Activated CD4-positive, CD25-positive, alpha-beta regulatory T cell treated with anti-CD3 and anti-CD28 coated beads, Interleukin-2, amount 50 U/mL, for 16 hours (primary cell): ENCODE data around the gene AKR1D1.
"Not testable (repeated sequence)": the region's sequence is repeated elsewhere in the genome, so short reads cannot be mapped to it uniquely, and the experiment has no call there.

Experiments used
- DNase-seq: peaks from one replicate; pipeline ENCODE4 v3.0.0-alpha.2; 2020; ENCODE audit warnings: low read depth, low spot score

The AKR1D1 gene

DNA sequence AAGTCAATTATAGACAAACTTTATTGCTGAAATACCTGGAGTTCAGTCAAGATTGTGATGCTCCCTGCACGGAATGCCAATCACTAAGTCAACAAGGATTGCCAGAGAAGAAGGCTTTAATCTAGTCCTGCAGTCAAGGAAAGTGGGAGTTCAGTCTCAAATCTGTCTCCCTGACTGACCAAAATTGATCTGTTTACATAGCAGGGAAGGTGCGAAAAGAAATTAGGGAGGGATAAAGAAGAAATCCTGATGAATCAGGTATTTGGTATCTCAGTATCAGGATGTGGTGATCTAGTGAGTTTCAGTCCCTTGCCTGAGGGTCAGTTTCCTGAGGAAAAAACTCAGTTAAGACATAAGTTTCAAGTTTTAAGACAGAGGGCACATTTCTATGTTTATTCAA is 2.1 kb upstream of the AKR1D1 start:
- no peak for DNase-seq

DNA sequence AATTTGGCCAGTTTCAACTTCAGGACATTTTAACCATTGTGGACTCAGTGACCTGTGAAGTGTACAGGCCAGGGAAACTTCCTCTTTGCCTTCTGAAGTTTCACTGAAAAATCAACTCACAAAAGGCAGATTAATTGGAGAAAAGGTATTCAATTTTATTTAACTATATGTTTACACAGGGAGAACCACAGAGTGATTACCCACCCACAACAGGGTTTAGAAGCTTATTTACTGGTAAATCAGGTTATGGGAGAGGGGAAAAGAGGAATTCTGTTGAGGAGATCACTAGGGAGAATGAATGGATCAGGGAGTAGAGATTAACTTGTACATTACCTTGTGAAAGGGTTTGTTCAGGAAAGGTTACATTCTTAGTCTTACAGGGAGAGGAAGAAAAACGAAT is 1.7 kb upstream of the AKR1D1 start:
- no peak for DNase-seq

DNA sequence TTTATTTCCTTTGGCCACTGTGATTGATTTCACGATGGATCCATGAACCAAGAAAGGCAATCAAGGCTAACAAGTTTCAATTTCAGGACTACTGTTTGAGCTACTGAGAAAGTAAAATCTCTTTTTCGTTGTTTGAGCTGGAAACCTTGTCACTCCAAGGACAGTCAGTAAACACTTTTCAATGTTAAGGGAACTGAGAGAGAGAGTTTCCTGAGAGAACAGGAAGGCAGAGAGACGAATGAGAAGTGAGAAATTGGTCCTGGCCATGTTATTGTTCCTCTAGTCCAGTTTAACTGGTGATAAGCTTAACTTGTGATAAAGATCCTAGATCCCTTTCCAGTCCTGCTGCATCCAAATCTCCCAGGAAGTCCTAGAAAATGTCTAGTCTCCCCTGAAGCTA is 909 bp upstream of the AKR1D1 start:
- DNase-seq: no peak

DNA sequence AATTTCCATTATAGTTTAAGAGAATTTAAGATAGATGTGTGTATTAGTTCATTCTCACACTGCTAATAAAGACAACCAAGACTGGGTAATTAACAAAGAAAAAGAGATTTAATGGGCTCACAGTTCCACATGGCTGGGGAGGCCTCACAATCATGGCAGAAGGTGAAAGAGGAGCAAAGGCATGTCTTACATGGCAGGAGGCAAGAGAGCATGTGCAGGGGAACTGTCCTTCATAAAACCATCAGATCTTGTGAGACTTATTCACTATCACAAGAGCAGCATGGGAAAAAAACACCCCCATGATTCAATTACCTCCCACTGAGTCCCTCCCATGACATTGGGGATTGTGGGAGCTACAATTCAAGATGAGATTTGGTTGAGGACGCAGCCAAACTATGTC is 473 bp upstream of the AKR1D1 start:
- not testable (repeated sequence) for DNase-seq

DNA sequence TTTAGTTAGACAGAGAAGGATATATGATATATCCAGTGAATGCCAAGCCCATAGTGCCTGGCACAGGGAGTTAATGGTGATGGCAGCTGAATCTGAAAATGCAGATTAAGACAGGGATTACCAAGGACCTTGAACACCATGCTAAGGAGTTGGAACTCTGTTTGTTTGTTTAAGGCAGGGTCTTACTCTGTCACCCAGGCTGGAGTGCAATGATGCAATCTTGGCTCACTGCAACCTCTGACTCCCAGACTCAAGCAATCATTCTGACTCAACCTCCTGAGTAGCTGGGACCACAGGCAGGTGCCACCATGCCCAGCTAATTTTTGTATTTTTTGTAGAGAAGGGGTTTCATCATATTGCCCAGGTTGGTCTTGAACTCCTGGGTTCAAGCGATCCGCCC is 1.6 kb downstream of the AKR1D1 start:
- no peak for DNase-seq

DNA sequence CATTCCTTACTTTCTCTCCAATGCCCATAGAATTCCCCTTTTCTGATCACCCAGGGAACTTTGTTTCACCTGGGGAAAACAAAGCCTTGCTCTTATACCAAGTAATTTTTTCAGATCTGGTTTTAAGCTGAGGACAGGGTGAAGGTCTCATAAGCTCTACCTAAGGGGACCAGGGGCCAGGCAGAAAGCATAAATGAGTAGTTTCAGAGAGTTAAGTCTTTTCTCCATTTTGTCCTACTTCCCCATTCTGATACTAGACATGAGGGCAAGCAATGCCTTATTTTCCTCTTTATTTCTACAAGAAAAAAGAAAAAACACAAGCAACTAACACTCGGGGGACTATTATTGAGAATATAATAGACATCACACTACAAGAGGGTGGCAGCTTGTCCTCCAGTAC is 2.9 kb downstream of the AKR1D1 start:
- DNase-seq: no peak

DNA sequence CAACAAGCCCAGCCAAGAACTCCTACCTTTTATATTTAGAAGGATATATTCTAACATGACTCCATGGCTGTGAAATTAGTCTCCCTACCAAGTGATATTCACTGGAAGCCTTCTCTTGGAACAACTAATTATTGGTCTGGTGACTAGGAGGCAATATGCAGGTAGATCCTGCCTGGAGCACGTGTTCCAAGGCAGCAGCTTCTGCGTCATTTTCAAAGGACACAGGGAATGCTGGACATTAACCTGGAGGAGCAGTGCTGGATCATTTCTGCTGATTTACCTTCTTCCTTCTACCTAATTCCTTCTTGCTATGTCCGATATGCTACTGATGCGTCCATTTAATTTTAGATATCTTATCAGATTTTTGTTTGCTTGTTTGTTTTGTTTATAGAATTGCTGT is 5.6 kb downstream of the AKR1D1 start:
- no peak for DNase-seq

DNA sequence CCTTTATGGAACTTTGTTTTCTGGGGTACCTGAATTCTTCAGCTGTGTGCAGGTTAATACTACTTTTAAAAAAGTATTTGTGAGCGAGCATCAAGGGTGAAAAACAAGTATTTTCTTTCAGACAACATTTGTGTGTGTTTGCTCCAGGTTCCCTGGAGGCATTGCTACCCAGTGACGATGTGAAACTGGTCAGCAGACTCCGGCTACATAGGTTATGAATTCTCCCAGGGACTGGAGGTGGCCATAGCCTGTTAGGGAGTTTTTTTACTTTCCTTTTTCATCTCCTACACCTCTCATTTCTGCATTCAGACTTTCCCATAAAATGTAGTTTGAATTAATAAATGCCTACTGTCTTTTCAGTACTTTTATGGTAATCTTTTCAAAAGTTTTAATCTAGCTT is 7.6 kb downstream of the AKR1D1 start:
- no peak for DNase-seq

DNA sequence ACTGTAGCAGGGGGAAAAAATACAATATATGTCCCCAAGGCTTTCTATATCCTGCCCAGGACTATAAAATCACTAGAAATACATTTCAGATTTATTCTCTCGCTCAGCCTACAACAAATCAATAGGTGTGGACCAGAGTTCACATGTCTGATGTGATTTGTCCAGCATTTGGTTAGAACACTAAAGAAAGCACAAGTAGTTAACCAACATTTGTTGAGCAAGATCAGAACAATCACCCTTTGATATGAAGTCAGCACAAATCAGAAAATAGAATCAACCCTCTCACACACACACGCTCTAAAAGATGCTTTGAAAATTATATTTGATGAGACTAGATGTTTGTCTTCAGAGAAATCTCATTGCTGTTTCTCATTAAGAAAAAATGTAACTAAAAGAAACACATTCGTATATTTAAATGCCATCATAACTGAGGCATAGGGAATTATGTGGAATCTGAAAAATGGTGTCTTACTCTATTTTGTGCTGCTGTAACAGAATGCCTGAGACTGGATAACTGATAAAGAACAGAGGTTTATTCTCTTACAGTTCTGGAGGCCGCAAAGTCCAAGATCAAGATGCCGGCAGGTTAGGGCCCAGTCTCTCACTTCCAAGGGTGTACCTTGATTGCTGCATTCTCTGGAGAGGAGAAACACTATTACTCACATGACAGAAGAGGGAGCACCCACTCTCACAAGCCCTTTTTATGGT is 10.5 kb downstream of the AKR1D1 start:
- no peak for DNase-seq

DNA sequence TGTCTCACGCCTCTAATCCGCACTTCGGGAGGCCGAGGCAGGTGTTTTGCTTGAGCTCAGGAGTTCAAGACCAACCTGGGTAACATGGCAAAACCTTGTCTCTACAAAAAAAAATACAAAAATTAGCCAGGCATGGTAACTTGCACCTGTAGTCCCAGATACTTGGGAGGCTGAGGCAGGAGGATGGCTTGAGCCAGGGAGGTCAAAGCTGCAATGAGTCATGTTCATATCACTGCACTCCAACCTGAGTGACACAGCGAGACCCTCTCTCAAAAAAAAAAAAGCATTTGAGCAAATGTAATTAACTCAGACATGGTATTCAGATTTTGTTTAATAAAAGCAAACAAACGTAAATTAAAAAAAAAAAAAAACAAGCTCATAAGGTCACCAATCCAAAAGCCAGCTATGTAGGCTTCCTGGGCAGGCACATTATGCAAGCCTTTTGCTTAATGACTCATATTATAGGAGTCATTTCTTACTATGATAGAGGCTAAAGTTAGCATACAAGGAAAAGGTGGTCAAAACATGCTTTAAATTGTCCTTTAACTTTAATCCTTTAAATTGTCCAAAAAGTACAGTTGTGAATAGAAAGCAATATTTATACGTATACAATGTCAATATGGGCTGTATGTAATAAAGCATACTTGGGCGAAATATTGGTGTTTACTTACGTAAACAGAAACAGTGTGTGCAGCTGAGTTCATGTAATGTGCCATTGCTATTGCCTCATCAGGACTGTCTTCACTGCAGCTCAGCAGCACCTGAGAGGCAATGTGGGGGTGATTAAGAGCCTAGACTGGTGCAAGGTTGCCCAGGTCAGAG is 13.0 kb downstream of the AKR1D1 start:
- DNase-seq: no peak

DNA sequence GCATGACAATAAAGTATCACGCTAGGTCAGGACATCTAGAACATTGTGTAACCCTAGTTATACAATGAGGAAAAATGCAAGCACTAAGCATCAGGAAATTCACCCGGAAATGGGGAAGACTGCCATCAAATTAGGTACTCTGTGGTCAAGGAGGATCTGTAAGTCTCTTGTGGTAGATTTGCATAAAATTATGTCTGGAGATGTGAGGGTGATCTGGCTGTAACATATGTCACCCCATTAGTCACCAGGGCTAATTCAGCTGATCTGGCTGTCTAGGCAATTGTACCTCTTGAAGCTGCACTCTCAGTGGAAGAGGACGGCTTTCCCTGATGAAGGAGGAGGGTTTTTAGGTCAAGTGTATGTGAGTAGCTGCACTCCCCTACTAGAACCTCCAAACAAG is 14.8 kb downstream of the AKR1D1 start:
- no peak for DNase-seq

DNA sequence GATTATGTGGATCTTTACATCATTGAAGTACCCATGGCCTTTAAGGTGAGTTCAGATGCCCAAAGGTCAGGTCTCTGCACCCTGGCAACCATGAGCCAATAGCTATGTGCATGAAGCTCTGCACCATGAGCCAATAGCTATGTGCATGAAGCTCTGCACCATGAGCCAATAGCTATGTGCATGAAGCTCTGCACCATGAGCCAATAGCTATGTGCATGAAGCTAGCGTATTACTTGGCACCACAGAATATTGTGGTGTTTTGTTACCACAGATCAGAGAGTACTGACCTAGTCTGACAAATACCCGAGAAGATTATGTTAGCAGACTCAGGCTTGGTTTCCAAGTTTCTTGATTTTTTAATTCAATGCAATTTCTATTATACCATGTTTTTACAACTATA is 15.6 kb downstream of the AKR1D1 start:
- not testable (repeated sequence) for DNase-seq

DNA sequence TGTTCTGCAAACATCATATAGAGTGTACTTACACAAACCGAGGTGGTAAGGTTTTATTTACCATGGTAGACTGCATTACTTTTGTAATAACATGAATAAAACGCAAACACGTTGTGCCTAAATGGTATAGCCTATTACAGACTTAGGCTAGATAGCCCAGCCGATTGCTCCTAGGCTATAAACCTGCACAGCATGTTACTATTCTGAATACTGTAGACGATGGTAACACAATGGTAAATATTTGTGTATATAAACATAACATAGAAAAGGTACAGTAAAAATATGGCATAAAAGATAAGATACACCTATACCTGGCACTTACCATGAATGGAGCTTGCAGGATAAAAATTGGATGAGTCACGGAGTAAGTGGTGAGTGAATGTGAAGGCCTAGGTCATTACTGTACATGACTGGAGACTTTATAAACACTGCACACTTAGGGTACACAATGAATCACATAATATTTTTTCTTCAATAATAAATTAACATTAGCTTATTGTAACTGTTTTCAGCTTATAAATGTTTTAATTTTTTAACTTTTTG is 16.3 kb downstream of the AKR1D1 start:
- no peak for DNase-seq

DNA sequence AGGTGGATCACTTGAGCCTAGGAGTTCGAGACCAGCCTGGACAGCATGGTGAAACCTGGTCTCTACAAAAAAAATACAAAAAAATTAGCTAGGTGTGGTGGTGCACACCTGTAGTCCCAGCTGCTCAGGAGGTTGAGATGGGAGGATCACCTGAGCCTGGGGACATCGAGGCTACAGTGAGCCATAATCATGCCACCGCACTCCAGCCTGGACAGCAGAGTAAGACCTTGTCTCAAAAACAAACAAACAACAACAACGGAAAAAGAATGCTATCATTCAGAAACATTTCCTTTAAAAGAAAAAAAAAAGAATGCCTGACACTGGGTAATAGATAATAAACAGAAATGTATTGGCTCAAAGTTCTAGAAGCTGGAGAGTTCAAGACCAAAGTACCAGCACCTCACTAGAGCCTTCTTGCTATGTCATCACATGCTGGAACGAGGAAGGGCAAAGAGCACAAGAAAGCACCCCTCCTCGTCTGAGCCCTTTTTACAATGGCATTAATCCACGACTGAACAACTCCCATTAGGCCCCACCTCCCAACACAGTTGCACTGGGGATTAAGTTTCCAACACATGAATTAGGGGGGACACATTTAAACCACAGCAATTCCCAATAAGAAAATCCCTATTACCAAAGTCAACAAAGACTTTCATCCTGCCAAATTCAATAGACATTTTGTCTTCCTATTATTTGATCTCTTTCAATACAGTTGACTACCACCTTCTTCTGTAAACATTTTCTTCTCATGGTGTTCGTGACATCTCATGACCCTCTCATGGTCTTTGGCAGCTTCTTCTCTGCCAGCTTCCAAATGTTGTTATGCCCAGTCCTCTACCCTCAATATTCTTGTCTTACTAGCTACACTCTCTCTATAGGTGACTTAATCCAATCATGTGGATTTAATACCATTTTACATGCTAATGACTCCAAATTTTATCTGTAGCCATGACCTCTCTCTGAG is 20.0 kb downstream of the AKR1D1 start:
- no peak for DNase-seq

DNA sequence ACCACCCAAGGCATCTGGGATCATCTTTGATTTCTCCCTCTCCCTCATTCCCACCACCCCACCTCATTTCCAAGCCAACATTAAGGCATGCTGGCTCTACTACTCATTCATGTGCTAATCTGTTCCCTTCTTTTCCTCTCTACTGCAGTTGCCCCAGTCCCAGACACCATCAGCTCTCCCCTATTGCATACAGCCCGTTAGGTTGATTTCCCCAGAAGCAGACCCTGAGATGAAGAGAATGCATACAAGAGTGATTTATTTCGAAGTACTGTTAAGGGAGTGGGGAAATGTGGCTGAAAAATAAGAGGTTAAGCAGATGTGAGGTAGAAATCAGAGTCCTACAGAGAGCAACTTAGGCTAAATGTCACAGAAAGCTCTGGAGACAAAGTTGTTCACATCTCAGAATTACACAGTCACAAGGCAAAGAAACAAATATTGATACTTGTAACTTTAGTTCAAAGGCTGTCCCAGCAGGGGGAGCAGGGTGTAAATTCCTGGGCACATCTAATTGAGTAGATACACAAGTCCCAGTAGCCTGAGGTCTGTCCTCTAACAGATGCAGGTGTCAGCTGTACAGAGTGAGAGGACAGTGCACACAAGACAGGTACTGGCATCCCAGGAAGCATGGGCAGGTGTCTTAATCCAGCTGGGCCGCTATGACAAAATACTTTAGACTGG is 20.9 kb downstream of the AKR1D1 start:
- no peak for DNase-seq

DNA sequence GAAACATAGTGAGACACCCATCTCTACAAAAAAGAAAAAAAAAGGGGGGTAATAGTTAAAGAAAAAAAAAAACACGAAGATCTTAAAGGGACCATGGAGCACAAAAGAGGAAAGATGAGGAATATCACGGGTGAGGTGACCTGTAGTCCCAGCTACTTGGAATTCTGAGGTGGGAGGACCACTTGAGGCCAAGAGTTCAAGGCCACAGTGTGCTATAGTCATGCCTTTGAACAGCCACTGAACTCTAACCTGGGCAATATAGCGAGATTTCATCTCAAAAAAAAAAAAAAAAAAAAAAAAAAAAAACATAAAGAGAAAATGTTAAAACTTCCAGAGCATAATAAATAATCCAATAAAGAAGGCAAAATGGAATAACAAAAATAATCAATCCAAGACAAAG is 23.6 kb downstream of the AKR1D1 start:
- DNase-seq: no peak

DNA sequence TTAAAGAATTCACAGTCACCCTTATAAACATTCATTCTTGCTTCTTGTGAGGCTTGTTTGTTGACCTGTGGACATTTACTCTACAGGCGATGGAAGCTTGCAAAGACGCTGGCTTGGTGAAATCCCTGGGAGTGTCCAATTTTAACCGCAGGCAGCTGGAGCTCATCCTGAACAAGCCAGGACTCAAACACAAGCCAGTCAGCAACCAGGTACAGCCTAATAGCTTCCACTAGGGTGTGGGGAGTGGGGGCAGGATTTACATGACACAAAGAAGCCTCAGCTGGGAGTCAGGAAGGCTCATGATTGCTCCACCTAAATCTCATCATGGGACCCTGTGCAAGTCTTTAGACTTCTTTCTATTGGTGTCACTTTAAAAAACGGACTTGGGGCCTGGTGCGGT is 29.0 kb downstream of the AKR1D1 start:
- no peak for DNase-seq

DNA sequence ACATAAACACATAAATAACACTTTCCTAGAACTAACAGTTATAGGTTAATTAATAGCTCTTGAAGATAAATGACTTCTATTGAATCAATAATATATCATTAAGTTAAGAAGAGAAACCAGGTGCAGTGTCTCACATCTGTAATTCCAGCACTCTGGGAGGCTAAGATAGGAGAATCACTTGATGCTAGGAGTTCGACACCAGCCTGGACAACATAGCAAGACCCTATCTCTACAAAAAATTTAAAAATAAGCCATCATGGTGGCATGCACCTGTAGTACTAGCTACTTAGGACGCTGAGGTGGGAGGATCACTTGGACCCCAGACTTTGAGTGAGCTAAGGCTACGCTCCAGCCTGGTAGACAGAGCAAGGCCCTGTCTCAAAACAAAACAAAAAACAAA is 38.8 kb downstream of the AKR1D1 start:
- DNase-seq: no peak

DNA sequence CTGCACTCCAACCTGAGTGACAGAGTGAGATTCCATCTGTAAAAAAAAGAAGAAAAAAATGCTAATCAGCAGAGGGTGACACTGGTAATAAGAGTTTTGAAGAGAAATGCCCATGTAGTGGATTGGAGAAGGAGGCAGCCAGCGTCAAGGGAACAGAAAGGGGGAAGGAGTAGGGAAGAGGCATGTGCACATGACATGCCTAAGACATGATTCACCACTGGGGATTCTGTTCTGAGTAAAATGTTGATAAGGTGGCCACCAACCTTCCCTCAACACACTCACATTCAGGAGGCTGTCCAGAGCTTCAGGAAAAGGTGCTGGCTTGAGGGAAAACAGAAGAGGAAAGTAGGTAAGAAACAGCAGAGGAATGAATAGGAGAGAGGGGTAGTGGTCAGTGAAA is 39.9 kb downstream of the AKR1D1 start:
- no peak for DNase-seq

DNA sequence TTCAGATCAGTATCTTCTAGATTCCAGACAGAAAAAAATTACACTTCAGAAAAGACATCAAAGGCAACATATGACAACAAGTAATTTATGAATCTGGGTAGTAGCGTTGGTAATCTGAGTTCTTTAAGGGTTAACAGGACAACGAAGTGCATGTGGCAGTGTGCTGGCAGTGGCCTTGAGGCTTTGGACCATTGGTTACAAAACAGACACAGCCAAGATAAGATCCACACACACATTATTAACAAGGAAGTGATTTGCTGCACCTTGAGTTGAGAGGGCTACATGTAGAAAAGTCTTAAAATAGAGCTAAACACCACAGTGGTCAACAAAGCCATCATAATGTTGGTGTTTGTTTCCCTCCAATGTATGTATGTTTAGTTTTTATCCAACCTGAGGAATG is 40.6 kb downstream of the AKR1D1 start:
- no peak for DNase-seq

DNA sequence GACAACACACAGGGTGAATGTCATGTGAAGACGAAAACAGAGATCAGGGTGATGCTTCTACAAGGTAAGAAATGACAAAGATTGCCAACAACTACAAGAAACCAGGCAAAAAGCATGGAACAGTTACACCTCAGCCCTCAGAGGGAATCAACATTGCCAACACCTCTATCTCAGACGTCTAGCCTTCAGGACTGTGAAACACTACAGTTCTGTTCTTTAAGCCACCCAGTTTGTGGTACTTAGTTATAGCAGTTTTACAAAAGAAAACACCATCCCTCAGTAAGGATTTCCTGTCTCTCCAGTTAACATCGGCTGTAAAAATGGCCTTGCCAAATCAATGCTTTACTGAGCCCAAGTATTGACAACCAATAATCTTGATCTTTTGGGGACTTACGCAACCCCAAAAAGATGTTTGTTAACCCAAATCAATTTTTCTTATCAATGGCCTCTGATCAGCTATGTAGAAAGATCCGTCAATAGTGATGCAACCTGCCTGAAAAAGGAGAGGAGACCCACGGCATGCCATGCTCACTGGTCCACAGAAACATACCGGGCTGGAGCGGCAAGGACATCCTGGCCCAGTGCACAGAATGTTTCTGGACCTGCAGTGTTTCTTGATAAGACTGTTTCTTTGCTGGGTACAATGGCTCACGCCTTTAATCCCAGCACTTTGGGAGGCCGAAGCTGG is 44.0 kb downstream of the AKR1D1 start:
- DNase-seq: no peak
